Measurements from ENCODE around the gene DIS3L2. TPM values are rescaled to one million over a fixed set of nuclear protein-coding genes. Genes with fewer than 3 reads are reported as not detected.
A peak's percentile ranks its signal among the peaks of the same experiment; 100 is the strongest.

DIS3L2 gene
- total RNA-seq, 3 donors from 2014 or later (not counting 1 experiment from before 2014, with no cell fraction given), result 56.4 to 63.6 (median 59.4) TPM

DNA sequence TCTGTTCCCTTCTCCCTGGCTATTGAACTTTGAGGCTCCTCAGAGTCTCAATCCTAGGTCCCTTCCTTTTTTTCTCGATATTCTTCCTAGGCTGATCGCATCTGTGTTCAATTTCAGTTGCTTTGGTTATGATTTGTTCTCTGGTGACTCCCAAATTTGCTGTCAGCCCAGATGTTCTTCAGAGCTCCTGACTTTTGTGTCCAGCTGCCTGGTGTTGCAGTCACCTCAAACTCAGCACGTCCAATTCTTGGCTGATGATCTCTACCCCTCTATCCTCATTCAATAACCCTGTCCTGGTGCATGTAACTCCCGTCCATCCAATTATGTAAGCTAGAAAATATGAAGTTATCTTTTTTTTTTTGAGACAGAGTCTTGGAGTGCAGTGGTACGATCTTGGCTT is 31.4 kb downstream of the DIS3L2 start:
- Mint-ChIP-seq H3K27ac (no peak overlapping the region), H3K4me1 (peaks cover 48 to 49% of the 10 kb centered on the region in 2 donors), H3K9me3 (no peaks in the 10 kb centered on the region), H3K27me3 (ENCODE audit: low read depth in 2 of 2) (no peaks in the 10 kb centered on the region), H3K36me3 (no peaks in the 10 kb centered on the region), H3K4me3 (no peak overlapping the region)
- intact Hi-C loops (cut with micrococcal nuclease), result no loop called here
- Histone ChIP-seq H3K27ac (ENCODE audit: low read length) (no peak overlapping the region), H3K27me3 (ENCODE audit: control insufficient read depth, insufficient read depth, low read length) (no peaks in the 10 kb centered on the region), H3K4me1 (ENCODE audit: control insufficient read depth, insufficient read depth, low read length) (no peaks in the 10 kb centered on the region), H3K4me3 (ENCODE audit: low read length) (no peak overlapping the region), H3K9me3 (ENCODE audit: control insufficient read depth, insufficient read depth, low read length) (no peaks in the 10 kb centered on the region), H3K36me3 (ENCODE audit: control insufficient read depth, insufficient read depth, low read length) (no peaks in the 10 kb centered on the region)
- ATAC-seq (no peak), DNase-seq (no peak)
- TF ChIP-seq, protein P1, sequence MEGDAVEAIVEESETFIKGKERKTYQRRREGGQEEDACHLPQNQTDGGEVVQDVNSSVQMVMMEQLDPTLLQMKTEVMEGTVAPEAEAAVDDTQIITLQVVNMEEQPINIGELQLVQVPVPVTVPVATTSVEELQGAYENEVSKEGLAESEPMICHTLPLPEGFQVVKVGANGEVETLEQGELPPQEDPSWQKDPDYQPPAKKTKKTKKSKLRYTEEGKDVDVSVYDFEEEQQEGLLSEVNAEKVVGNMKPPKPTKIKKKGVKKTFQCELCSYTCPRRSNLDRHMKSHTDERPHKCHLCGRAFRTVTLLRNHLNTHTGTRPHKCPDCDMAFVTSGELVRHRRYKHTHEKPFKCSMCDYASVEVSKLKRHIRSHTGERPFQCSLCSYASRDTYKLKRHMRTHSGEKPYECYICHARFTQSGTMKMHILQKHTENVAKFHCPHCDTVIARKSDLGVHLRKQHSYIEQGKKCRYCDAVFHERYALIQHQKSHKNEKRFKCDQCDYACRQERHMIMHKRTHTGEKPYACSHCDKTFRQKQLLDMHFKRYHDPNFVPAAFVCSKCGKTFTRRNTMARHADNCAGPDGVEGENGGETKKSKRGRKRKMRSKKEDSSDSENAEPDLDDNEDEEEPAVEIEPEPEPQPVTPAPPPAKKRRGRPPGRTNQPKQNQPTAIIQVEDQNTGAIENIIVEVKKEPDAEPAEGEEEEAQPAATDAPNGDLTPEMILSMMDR (IDR thresholded peaks at IDR 0.05), result no peak
- 97% methylated on average over 4 of the region's 5 CpGs for WGBS (ENCODE audit: insufficient coverage)

DNA sequence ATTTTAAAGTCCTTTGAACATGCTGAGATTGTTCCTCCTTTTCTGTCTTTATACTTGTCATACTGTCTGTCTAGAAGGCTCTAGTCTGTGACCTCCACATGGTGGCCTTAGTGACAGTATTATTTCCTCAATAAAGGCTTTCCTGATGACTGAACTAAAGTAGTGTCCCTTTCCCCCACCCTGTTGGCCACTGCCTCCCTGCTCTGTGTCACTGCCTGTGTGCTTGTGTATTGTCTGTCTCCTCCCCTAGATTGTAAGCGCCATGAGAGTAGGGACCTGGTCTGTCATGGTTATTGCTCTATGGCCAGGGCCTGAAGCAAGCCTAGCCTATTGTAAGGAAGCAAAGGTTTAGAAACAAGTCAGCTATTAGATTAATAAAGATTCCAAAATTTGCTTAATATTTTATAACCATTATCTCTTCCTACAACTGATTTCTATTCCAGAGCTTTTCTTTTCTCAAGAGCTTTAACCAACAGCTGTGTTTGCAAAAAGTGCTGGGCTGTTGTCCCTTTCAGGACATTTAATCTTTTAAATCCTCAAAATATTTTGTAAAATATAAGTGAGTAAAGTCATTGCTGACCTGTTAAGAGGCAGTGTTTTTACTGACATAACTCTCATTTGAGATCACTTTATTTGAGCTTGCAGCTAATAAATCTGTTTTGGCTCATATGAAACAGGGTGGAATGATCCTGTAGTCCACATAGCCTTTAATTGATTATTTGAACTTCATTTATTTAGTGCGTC is 35.5 kb downstream of the DIS3L2 start:
- no peaks in the 10 kb centered on the region for H3K9me3 Mint-ChIP-seq
- Histone ChIP-seq H3K27ac (ENCODE audit: low read length) (no peak overlapping the region), H3K4me3 (ENCODE audit: low read length) (no peak overlapping the region), H3K27me3 (ENCODE audit: control insufficient read depth, insufficient read depth, low read length) (no peaks in the 10 kb centered on the region), H3K4me1 (ENCODE audit: control insufficient read depth, insufficient read depth, low read length) (no peaks in the 10 kb centered on the region), H3K9me3 (ENCODE audit: control insufficient read depth, insufficient read depth, low read length) (no peaks in the 10 kb centered on the region), H3K36me3 (ENCODE audit: control insufficient read depth, insufficient read depth, low read length) (no peaks in the 10 kb centered on the region)
- 100% methylated on average over 1 of the region's 2 CpGs for WGBS (ENCODE audit: insufficient coverage)
- H3K4me3 Mint-ChIP-seq, result no peak overlapping the region
- TF ChIP-seq, protein P1 (IDR thresholded peaks at IDR 0.05), result no peak
- peaks cover 48 to 63% of the 10 kb centered on the region in 2 donors for H3K4me1 Mint-ChIP-seq
- intact Hi-C loops (cut with micrococcal nuclease), result no loop called here
- ATAC-seq, result no peak
- no peaks in the 10 kb centered on the region for H3K27me3 Mint-ChIP-seq (ENCODE audit: low read depth in 2 of 2)
- no peaks in the 10 kb centered on the region for H3K36me3 Mint-ChIP-seq
- no peak overlapping the region for H3K27ac Mint-ChIP-seq
- DNase-seq, result no peak

DNA sequence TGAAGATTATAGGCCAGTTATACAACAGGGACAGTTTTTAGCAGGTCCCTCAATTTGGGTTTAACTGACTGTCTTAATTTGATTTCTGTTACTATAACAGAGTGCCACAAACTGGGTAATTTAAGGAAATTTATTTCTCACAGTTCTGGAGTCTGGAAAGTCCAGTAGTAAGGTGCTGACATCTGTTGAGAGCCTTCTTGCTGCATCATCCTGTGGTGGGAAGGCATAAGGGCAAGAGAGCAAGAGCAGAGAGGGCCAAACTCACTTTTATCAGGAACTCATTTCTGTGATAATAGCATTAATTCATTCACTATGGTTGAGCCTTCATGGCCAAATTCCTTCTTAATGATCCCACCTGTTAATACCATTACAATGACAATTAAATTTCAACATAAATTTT is 36.5 kb downstream of the DIS3L2 start:
- Histone ChIP-seq H3K9me3 (ENCODE audit: control insufficient read depth, insufficient read depth, low read length) (no peaks in the 10 kb centered on the region), H3K4me1 (ENCODE audit: control insufficient read depth, insufficient read depth, low read length) (no peaks in the 10 kb centered on the region), H3K36me3 (ENCODE audit: control insufficient read depth, insufficient read depth, low read length) (no peaks in the 10 kb centered on the region), H3K27me3 (ENCODE audit: control insufficient read depth, insufficient read depth, low read length) (no peaks in the 10 kb centered on the region), H3K4me3 (ENCODE audit: low read length) (no peak overlapping the region), H3K27ac (ENCODE audit: low read length) (no peak overlapping the region)
- no peaks in the 10 kb centered on the region for H3K36me3 Mint-ChIP-seq
- intact Hi-C loops (cut with micrococcal nuclease), result no loop called here
- ATAC-seq, result no peak
- no peak overlapping the region for H3K27ac Mint-ChIP-seq
- TF ChIP-seq, protein P1 (IDR thresholded peaks at IDR 0.05), result no peak
- no peak for DNase-seq
- peaks cover 48 to 63% of the 10 kb centered on the region in 2 donors for H3K4me1 Mint-ChIP-seq
- no peaks in the 10 kb centered on the region for H3K27me3 Mint-ChIP-seq (ENCODE audit: low read depth in 2 of 2)
- no peak overlapping the region for H3K4me3 Mint-ChIP-seq
- H3K9me3 Mint-ChIP-seq, result no peaks in the 10 kb centered on the region

DNA sequence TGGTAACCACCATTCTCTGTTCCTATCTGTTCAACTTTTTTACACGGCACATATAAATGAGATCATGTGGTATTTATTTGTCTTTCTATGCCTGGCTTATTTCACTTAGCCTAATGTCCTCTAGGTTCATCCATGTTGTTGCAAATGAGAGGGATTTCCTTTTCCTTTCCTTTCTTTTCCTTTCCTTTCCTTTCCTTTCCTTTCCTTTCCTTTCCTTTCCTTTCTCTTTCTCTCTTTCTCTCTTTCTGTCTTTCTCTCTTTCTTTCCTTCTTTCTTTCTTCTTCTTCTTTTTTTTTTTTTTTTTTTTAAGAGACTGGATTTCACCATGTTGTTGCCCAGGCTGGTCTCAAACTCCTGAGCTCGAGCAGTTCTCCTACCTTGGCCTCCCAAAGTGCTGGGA is 38.9 kb downstream of the DIS3L2 start:
- H3K27ac Mint-ChIP-seq, result peak overlapping the region in 1 of 2 donors; percentile 50
- Histone ChIP-seq H3K4me1 (ENCODE audit: control insufficient read depth, insufficient read depth, low read length) (no peaks in the 10 kb centered on the region), H3K27me3 (ENCODE audit: control insufficient read depth, insufficient read depth, low read length) (no peaks in the 10 kb centered on the region), H3K27ac (ENCODE audit: low read length) (no peak overlapping the region), H3K36me3 (ENCODE audit: control insufficient read depth, insufficient read depth, low read length) (no peaks in the 10 kb centered on the region), H3K9me3 (ENCODE audit: control insufficient read depth, insufficient read depth, low read length) (no peaks in the 10 kb centered on the region), H3K4me3 (ENCODE audit: low read length) (no peak overlapping the region)
- H3K36me3 Mint-ChIP-seq, result no peaks in the 10 kb centered on the region
- DNase-seq (no peak), ATAC-seq (no peak)
- WGBS (ENCODE audit: insufficient coverage), result 100% methylated on average over 1 of the region's 2 CpGs
- H3K4me3 Mint-ChIP-seq, result no peak overlapping the region
- TF ChIP-seq, protein P1 (IDR thresholded peaks at IDR 0.05), result no peak
- no peaks in the 10 kb centered on the region for H3K9me3 Mint-ChIP-seq
- no peaks in the 10 kb centered on the region for H3K27me3 Mint-ChIP-seq (ENCODE audit: low read depth in 2 of 2)
- intact Hi-C loops (cut with micrococcal nuclease), result no loop called here
- H3K4me1 Mint-ChIP-seq, result peaks cover 41 to 53% of the 10 kb centered on the region in 2 donors
